DMS53 (cell line): ENCODE results near the gene SCAND1.

ENCODE experiments used
- DNase-seq: peaks from one replicate; lab custom pipeline; 2025; lab: John Stamatoyannopoulos, UW

SCAND1 gene

GRCh38 chr20:35904982-35905663 is 49.2 kb downstream of the SCAND1 start:
- no peak for DNase-seq

GRCh38 chr20:35903843-35904242 is 50.5 kb downstream of the SCAND1 start:
- no peak for DNase-seq
